H1 (cell line): ENCODE measurements around the gene TEX22.

Experiments used
- CHD2 ChIP-seq: IDR thresholded peaks from 2 replicates; pipeline ENCODE4 v1.6.1; 2012; ENCODE audit warnings: low read length, improper control_type of control experiment
- KDM4A ChIP-seq: IDR thresholded peaks from one replicate; pipeline ENCODE4 v1.7.1; 2012; ENCODE audit warnings: low read depth, mild to moderate bottlenecking, moderate library complexity, low read length, inconsistent platforms; ENCODE audit not compliant: severe bottlenecking
- POLR2A ChIP-seq, 2 experiments: IDR thresholded peaks; 1 replicate in 1 of 2; 2 replicates in 1 of 2; pipeline ENCODE4 v1.6.1; 2011; ENCODE audit warnings: low read depth in 2 of 2, low read length in 2 of 2, mild to moderate bottlenecking in 2 of 2; ENCODE audit errors: control extremely low read depth in 1 of 2
- POLR2AphosphoS5 ChIP-seq: IDR thresholded peaks from 2 replicates; pipeline ENCODE4 v1.6.1; 2011; ENCODE audit warnings: low read depth, low read length
- RFX5 ChIP-seq: IDR thresholded peaks from 2 replicates; pipeline ENCODE4 v1.6.1; 2011; ENCODE audit warnings: low read depth, low read length, improper control_type of control experiment, borderline replicate concordance
- SP1 ChIP-seq: IDR thresholded peaks from 2 replicates; pipeline ENCODE4 v1.6.1; 2011; ENCODE audit warnings: low read depth, low read length
- TF ChIP-seq, protein P1 (sequence below), 3 experiments: IDR thresholded peaks; 1 replicate in 2 of 3; 2 replicates in 1 of 3; pipeline versions ENCODE4 v1.5.1 to v1.6.1; 2011; ENCODE audit warnings: low read length in 3 of 3, mild to moderate bottlenecking in 3 of 3, inconsistent platforms in 2 of 3, low read depth in 1 of 3, moderate library complexity in 1 of 3; ENCODE audit not compliant: insufficient read depth in 1 of 3; ENCODE audit errors: control extremely low read depth in 1 of 3
- TF ChIP-seq, protein P2 (sequence below): IDR thresholded peaks from 2 replicates; pipeline ENCODE4 v1.6.1; 2012; ENCODE audit warnings: low read length, inconsistent platforms
- TF ChIP-seq, protein P3 (sequence below): IDR thresholded peaks from 2 replicates; pipeline ENCODE4 v1.6.1; 2012; ENCODE audit warnings: inconsistent platforms

DNA sequence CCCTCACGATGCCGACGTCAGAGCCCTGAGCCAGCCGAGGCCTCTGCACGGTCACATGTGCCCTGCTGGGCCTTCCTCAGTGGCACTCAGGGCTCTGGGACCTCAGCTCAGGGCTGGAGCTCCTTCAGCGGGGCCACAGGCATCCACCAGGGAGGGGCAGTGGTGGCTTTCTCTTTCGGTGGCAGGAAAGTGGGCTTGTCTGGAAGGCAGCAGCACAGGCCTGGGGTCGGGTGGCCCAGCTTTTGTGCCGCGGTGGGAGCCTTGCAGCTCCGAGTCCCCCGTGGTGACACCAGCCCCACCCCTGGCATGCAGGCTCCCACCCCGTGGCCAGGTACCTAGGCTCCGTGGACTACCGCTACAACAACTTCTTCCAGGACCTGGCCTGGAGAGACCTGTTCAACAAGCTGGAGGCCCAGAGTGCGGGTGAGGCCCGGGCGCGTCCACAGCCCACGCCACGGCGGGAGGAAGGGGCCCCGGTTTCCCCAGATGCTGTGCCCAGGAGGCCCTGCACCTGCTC is 14.2 kb upstream of the TEX22 start:
- TF ChIP-seq KDM4A (no peak), CHD2 (no peak), RFX5 (no peak), POLR2A (IDR thresholded peaks at IDR 0.05; ENCODE audit: control extremely low read depth in 1 of 2, low read depth in 2 of 2, low read length in 2 of 2) (no peak), POLR2AphosphoS5 (no peak), SP1 (no peak)
- TF ChIP-seq, protein P1, sequence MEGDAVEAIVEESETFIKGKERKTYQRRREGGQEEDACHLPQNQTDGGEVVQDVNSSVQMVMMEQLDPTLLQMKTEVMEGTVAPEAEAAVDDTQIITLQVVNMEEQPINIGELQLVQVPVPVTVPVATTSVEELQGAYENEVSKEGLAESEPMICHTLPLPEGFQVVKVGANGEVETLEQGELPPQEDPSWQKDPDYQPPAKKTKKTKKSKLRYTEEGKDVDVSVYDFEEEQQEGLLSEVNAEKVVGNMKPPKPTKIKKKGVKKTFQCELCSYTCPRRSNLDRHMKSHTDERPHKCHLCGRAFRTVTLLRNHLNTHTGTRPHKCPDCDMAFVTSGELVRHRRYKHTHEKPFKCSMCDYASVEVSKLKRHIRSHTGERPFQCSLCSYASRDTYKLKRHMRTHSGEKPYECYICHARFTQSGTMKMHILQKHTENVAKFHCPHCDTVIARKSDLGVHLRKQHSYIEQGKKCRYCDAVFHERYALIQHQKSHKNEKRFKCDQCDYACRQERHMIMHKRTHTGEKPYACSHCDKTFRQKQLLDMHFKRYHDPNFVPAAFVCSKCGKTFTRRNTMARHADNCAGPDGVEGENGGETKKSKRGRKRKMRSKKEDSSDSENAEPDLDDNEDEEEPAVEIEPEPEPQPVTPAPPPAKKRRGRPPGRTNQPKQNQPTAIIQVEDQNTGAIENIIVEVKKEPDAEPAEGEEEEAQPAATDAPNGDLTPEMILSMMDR (IDR thresholded peaks at IDR 0.05; ENCODE audit: control extremely low read depth in 1 of 3, insufficient read depth in 1 of 3, low read depth in 1 of 3, low read length in 3 of 3) = no peak
- TF ChIP-seq, protein P2, sequence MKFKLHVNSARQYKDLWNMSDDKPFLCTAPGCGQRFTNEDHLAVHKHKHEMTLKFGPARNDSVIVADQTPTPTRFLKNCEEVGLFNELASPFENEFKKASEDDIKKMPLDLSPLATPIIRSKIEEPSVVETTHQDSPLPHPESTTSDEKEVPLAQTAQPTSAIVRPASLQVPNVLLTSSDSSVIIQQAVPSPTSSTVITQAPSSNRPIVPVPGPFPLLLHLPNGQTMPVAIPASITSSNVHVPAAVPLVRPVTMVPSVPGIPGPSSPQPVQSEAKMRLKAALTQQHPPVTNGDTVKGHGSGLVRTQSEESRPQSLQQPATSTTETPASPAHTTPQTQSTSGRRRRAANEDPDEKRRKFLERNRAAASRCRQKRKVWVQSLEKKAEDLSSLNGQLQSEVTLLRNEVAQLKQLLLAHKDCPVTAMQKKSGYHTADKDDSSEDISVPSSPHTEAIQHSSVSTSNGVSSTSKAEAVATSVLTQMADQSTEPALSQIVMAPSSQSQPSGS = no peak
- TF ChIP-seq, protein P3, sequence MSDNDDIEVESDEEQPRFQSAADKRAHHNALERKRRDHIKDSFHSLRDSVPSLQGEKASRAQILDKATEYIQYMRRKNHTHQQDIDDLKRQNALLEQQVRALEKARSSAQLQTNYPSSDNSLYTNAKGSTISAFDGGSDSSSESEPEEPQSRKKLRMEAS = no peak
